Stimulated activated CD8-positive, alpha-beta memory T cell treated with anti-CD3 and anti-CD28 coated beads, Interleukin-7, amount 100 ng/mL, for 1 hour (primary cell): ENCODE data around the gene HLA-DOB.
"Not testable (repeated sequence)": the region's sequence is repeated elsewhere in the genome, so short reads cannot be mapped to it uniquely, and the experiment has no call there.

Experiments used
- DNase-seq, 2 donors: peaks; one replicate each; pipeline ENCODE4 v3.0.0-alpha.2; 2020; ENCODE audit warnings: low read depth in 2 of 2

Gene HLA-DOB

DNA sequence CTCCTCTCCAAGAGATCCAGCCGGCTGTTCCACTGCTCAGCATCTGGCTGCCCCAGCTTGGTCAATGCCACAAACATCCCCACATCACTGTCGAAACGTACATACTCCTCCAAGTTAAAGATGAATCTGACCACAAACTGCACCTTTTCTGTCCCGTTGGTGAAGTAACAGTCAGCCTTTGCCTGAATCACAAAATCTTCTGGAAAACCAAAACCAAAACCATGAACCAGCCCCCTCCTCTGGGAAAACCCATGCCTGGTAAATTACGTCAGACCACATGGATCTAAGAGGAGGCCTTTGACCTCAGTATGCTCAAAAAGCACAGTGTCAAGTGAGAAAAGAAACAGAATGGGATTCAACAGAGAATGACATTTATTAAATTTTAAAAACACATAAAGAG, 1.7 kb downstream of the HLA-DOB start:
- no peak for DNase-seq

DNA sequence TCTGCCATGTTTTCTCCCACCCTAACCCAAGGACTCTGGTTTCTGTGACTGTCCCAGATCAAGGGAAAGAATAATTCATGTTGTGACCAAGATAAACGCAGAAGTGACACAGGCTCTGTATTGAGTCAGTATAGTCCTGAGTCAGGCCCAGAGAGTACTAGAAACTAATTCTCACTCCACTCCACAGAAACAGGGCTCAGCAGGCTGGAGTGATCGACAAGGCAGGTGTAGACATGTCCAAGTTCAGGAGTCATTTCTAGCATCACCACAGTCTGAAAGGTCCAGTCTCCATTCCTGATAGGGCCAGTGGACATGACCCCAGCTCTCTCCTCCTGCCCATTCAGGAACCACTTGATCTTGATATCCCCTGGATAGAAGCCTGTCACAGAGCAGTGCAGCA, 2.7 kb downstream of the HLA-DOB start:
- no peak for DNase-seq

DNA sequence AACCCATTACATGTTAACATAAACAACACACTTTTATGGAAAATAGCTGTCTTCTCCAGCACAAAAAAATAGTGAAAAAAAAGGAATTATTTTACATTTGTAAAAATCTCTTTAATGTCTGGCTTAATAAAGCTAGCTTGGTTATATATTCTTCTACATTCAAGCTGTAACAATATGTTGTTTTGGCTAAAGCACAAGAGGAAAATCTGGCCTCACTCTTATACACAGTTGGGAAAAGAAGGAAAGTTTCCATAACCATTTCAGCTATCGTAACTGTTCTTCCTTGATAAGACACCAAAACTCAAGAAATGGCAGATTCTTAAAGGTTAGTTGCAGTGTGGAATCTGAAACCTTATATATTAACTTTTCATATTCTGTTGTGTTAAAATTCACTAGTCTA, 7.6 kb downstream of the HLA-DOB start:
- DNase-seq: no peak

DNA sequence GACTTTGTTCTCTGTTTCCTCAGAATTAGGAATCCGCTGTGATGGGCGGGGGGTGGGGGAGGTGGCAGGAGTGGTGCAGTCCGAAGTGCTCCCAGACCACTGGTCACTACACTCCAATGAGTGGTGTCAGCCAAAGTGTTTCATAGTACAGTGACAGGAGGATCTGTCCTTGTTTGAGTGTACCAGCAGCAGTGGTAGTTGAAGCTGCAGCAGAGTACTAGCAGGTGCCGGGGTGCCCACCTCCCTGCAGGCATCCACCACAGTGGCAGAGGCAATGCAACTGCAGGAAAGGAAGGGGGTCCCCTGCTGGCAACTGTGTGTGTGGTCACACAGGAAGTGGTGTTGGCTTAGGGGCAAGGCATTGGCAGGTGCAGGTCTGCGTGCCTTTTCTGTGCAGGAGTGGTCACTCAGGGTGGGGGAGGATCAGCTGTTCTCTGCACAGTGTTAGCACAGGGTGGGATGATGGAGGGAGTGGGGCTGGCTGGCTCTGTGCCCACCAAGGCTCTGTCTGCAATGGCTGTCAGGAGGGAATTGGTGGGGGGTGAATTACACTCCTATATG, 9.7 kb downstream of the HLA-DOB start:
- DNase-seq: no peak

DNA sequence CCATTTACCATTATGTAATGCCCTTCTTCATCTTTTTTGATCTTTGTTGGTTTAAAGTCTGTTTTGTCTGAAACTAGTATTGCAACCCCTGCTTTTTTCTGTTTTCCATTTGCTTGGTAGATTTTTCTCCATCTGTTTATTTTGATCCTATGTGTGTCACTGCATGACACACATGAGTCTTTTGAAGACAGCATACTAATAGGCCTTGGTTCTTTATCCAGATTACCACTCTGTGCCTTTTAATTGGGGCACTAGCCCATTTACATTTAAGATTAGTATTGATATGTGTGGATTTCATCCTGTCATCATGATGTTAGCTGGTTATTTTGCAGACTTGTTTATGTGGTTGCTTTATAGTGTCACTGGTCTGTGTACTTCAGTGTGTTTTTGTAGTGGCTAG, 11.4 kb downstream of the HLA-DOB start:
- DNase-seq: not testable (repeated sequence)

DNA sequence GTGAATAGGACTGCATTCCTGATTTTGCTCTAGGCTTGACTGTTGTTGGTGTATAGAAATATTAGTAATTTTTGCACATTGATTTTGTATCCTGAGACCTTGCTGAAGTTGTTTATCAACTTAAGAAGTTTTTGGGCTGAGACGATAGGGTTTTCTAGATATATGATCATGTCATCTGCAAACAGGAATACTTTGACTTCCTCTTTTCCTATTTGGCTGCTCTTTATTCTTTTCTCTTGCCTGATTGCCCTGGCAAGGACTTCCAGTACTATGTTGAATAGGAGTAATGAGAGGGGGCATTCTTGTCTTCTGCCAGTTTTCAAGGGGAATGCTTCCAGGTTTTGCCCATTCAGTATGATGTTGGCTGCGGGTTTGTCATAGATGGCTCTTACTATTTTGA, 13.4 kb downstream of the HLA-DOB start:
- DNase-seq: no peak

DNA sequence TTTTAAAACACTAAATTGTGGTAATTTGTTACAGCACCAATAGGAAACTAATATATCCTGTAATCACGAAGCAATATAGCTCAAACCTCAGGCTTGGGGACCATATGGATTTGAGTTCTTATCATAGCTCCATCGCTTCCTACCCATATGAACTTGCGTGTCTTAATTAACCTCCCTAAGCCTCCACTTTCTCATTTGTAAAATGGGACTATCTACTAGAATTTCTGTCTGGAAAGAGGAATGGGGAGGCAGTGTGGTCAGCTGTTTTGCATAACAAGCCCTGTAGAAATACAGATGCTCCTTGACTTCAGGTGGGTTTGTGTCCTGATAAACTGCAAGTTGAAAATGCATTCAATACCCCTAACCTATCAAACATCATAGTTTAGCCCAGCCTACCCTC, 17.1 kb downstream of the HLA-DOB start:
- no peak for DNase-seq

DNA sequence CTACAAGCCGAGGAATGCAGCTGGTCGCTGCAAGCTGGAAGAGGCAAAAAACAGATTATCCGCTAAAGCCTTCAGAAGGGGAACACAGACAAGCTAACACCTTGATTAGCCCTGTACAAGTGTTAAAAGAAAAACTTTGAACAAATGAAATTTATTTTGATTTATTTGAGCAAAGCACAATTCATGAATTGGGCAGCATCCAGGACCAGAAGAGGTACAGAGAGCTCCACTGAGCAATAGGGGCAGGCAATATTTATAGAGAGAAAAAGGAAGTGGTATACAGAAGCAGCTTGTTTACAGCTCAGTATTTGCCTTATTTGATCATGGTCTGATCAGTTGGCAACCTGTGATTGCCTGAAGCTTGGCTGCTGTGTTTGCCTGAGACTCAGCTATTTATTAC, 17.6 kb downstream of the HLA-DOB start:
- DNase-seq: no peak

DNA sequence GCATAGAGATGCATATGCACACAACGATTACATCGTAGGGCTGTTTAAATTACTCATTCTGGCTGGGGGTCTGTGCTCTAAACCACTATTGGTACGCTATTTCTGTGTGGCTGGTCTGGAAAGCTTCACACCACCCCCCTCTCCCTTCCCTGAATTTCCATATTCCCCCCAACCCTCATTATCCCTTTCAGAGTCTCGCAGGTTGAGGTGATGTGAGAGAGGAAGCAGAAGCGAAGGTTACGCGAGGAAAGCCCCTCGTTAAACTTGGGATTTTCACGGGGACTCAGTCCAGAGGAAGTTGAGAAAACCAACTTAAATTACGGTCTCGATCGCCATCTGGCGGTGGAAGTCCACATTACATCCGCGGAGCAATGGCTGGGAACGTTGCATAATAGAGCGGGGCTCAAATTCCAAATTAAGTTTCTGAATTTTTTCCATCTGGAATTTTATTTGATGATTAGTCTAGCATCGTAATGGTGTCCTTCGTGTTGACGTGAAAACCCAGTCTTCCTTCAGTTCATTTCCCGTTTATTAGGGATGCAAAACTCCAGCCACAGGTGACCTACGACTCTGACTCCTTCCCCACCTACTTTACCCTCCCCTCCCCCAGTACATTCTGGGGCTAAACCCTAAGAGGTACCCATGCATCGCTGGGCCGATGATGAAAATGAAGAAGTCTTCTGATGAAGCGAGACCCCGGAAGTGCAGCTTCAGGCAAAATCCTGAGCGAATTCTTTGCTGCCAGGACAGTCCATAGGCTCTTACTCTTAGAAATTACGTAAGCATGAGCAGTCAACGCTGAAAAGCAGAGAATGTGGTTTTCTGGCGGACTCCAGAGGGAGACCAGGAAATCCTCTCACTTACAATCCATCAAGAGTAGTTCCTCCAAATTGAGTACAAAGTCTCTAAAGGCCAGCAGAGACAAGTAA, 19.7 kb downstream of the HLA-DOB start:
- DNase-seq: peak; percentile 55 to 83

DNA sequence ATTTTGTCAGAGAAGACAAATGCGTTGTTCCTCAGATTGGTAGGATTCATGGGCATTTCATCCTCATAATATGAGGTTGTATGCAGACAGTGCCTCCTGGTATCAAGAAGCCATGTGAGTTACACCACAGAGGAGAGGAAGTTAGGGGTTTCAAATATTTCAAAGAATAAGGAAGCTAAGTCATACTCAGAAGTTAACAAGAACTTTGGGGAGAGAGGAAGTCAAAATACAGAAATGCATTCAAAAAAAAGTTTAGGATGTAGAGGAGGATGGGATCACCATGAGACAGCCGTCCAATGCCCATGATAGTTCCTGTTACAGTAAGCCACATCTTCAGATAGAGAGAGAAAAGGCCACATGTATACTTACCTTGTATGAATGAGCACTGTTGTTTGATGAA, 22.3 kb downstream of the HLA-DOB start:
- no peak for DNase-seq

DNA sequence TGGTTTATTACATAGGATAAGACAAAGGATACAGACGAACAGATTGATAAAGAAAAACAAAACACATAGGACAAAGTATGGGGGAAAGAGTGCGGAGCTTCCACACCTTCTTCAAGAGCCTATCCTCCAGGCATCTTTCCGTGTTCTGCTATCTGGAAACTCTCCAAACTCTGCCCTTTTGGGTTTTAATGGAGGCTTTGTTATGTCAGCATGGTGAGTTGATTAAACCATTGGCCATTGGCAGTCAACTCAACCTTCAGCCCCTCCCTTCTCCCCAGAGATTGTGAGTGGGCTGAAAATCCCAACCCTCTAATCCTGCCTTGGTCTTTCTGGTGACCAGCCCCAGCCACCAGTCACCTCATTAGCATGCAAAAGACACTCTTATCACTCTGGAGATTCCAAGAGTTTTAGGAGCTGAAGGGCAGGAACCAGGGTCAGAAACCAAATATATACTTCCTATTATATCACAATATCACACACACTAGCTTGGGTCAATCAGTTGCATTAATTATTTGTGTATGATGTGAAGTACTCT, 23.8 kb downstream of the HLA-DOB start:
- no peak for DNase-seq

DNA sequence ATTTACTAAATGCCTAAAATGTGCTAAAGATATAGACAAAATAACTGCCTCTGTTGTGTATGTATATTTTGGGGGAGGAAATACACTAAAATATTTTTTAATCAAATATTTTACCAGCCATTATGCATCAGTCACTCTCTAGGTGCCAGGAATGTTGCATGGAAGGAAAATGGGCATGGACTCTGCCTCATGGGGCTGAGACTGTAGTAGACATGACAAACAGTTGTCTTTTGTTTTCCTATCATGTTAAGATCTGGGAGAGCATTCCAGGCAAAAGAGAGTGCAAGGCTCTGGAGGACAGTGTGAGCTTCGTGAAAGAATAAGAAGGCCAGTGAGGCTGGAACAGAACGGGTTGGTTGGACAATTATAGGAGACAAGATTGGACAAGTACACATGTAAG, 26.5 kb downstream of the HLA-DOB start:
- no peak for DNase-seq

DNA sequence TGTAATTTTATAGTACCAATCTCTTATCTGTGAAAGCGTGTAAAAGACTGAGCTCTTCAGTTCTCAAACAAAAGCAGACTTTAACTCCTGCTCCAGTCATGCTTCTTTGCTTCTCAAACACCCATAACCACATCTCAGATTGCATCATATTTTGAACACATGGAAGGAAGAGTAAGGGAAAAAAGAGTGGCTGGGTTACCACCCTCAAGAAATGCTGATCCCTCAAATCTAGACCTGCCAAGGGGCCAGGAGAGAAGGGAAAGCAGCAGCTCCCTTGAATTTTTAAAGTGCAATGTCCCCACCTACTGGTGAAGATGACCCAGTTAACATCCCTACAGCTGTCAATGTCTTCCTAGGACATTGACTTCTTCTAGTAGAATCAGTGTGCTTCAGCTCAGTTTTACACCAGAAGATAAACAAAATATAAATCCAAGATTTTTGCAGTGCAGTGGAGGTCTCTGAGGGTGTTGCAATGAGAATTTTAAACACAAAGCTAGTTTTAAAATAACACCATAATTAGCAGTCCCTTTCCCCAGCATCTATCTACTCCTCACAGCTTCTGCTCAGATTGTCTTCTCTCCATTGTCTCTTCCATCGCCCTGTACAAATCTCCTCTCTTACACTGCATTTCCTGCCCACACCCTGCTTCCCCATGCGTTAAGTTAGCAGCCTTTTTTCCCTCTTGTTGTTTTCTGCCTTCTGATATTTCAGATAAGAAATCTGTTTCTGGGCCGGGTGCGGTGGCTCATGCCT, 30.8 kb downstream of the HLA-DOB start:
- DNase-seq: no peak

DNA sequence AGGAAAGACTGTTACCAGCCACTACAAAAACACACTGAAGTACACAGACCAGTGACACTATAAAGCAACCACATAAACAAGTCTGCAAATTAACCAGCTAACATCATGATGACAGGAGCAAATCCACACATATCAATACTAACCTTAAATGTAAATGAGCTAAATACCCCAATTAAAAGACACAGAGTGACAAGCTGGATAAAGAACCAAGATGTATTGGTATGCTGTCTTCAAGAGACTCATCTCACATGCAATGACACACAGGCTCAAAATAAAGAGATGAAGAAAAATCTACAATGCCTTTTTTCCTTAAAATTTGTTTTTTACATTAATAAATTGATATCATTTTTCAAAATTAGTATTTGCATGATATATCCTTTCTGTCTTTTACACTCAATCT, 33.9 kb downstream of the HLA-DOB start:
- DNase-seq: not testable (repeated sequence)

DNA sequence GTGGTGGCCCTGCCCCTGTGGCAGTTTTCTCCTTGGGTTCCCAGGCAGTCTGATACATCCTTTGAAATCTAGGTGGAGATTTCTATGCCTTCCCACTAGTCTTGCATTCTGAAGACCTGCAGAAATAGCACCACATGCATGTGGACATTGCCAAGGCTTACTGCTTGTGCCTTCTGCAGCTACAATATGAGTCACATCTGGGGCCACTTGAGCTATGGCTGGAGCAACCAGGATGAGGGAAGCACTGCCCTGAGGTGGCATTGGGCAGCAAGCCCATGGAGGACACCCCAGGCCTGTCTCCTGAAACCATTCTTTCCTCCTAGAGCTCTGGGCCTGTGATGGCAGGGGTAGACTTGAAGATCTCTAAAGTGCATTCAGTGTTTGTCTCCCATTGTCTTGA, 37.8 kb downstream of the HLA-DOB start:
- DNase-seq: no peak

DNA sequence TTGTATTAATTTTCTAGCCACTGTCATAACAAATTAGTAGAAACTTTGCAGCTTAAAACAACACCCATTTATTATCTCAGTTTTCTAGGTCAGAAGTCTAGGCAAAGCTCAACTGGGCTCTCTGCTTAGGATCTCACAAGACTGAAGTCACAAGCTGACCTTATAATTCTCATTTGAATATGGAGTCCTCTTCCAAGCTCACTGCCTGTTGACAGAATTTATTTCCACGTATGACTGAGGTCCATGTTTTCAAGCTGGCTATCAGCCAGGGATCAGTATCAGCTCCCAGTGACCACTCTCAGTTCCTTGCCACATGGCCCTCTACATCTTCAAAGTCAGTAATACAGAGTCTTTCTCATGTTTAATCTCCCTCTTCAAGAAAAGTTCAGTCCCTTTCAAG, 41.7 kb downstream of the HLA-DOB start:
- DNase-seq: no peak

DNA sequence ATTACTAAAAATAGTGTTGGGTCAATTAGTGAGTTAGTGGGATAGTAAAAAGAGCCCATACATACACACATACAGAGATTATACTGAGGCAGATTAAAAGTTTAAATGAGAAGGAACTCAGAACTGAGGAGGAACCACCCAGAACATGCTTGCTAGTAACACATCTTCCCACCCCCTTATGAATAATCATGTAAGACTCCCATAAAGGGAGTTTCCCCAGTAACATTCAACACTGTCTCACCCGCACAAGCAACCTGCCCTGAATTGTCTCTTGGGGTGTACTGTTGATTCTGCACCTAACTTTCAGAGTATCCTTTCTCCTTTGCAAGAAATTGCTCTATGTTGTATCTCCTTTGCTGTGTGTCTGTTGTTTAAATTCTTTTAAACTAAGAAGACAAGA, 42.4 kb downstream of the HLA-DOB start:
- DNase-seq: no peak

DNA sequence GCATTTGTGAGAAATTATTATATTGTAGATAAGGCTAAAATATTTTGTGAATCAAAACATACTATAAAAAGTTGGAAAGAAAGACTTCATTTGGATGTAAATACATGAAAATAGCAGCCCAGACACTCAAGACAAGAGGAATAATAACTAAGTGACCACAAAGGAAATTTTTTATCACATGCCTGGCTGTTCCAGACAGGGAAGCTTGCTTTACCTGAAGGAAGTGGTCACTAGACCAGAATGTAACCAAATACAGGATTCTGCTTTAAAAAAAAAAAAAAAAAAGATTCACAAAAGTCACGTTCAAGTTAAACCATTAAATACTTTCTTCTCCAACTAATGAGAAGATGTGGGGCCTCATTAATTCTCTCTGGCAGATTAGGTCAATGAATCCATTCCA, 44.1 kb downstream of the HLA-DOB start:
- DNase-seq: no peak

DNA sequence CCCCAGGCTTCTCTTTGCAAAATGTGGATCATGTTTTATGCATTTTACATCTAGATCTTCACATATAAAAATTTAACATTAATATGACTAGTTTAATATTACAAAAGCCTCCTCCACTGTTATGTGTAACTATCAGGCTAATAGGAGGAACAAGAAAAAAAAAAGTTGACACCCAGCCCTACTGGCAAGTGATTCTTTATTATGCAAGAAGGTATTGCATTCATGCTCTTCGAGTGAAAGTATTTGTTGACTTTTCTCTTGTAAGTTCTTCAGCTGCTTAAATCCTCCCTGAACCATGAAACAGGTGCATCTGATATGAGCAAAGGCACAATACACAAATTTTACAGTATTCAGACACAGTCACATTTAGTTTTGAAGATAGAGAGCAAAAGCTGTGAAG, 52.8 kb downstream of the HLA-DOB start:
- no peak for DNase-seq

DNA sequence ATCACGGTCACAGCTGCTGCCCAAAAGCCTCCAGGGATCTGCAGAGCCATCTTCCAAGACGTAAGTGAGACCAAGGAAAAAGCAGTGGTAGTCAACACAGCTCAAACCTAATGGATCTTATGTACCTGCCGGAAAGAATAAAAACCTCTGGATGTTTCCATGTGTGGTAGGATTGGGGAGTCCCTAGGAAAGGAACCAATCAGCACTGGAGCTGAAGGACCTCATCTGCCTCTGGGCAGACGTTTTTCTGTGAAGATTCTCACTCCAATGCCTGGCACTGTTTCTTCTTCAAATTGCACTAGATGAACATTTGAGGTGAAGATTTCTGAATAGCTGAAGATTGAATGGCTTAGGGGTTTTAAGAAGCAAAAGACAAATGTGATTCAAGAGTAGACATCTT, 53.4 kb downstream of the HLA-DOB start, which contains the start of gene HLA-DQB2:
TSS of gene HLA-DQB2 (minus strand) at position 112 of the 400 bp plus-strand sequence. CDS start at position 50, 62 bp downstream.
- DNase-seq: no peak
